CD8-positive, alpha-beta memory T cell (primary cell): ENCODE measurements around the gene GBF1. TPM values are rescaled to one million over a fixed set of nuclear protein-coding genes. Genes with fewer than 3 reads are reported as not detected.

Experiments
- CTCF ChIA-PET: fragments of 350-600 bp; sonication (Branson Sonifier 250); formaldehyde crosslinking; loops from one replicate; lab custom pipeline; 2021; ENCODE audit warnings: antibody characterized with exemption; lab: Charles Lee
- POLR2A ChIA-PET: fragments of 350-600 bp; sonication (Branson Sonifier 250); formaldehyde crosslinking; loops from one replicate; lab custom pipeline; 2021; ENCODE audit warnings: antibody characterized with exemption; lab: Charles Lee
- DNase-seq, 5 donors: peaks; one replicate each; pipeline versions ENCODE4 v3.0.0 to v3.0.0-alpha.2; 2020 to 2022; ENCODE audit warnings: mixed read lengths in 1 of 5
- H3K27ac ChIP-seq: one replicate; pipeline ENCODE4 v1.7.0; 2013; ENCODE audit warnings: low read depth, mild to moderate bottlenecking, low read length, moderate library complexity
- H3K27me3 ChIP-seq: 2 replicates; pipeline ENCODE4 v1.7.0; 2013; ENCODE audit warnings: low read length, mild to moderate bottlenecking; ENCODE audit not compliant: insufficient read depth, poor library complexity, severe bottlenecking
- H3K36me3 ChIP-seq: 2 replicates; pipeline ENCODE4 v1.7.0; 2013; ENCODE audit warnings: mild to moderate bottlenecking, low read length, moderate library complexity; ENCODE audit not compliant: insufficient read depth
- H3K4me1 ChIP-seq: 2 replicates; pipeline ENCODE4 v1.7.0; 2013; ENCODE audit warnings: mild to moderate bottlenecking, low read length, moderate library complexity; ENCODE audit not compliant: insufficient read depth
- H3K4me3 ChIP-seq: 2 replicates; pipeline ENCODE4 v1.7.0; 2013; ENCODE audit warnings: mild to moderate bottlenecking, low read length
- H3K9me3 ChIP-seq: 2 replicates; pipeline ENCODE4 v1.7.0; 2013; ENCODE audit warnings: mild to moderate bottlenecking, low read length
- H3K27ac Mint-ChIP-seq, 8 donors: one replicate each; pipeline ENCODE4 v1.8.0; 2020 to 2021; ENCODE audit warnings: mixed read lengths in 8 of 8, mild to moderate bottlenecking in 6 of 8, inconsistent platforms in 3 of 8, moderate library complexity in 3 of 8
- H3K27me3 Mint-ChIP-seq, 2 donors: one replicate each; pipeline ENCODE4 v1.8.0; 2020 to 2021; ENCODE audit warnings: mixed read lengths in 2 of 2, mild to moderate bottlenecking in 1 of 2, moderate library complexity in 1 of 2
- H3K36me3 Mint-ChIP-seq, 3 donors: one replicate each; pipeline ENCODE4 v1.8.0; 2020 to 2021; ENCODE audit warnings: mixed read lengths in 3 of 3, inconsistent platforms in 1 of 3, mild to moderate bottlenecking in 1 of 3
- H3K4me1 Mint-ChIP-seq, 3 donors: one replicate each; pipeline ENCODE4 v1.8.0; 2020 to 2021; ENCODE audit warnings: mixed read lengths in 3 of 3, inconsistent platforms in 1 of 3, mild to moderate bottlenecking in 1 of 3
- H3K4me3 Mint-ChIP-seq, 7 donors: one replicate each; pipeline ENCODE4 v1.8.0; 2020 to 2021; ENCODE audit warnings: mixed read lengths in 7 of 7, mild to moderate bottlenecking in 6 of 7, moderate library complexity in 4 of 7, inconsistent platforms in 2 of 7
- H3K9me3 Mint-ChIP-seq, 5 donors: one replicate each; pipeline ENCODE4 v1.8.0; 2020 to 2022; ENCODE audit warnings: mixed read lengths in 5 of 5, mild to moderate bottlenecking in 3 of 5, moderate library complexity in 2 of 5, inconsistent platforms in 1 of 5
- polyA plus RNA-seq: library from polyadenylated mRNA; unstranded; fragments of 300-500 nt; fragmentation: Illumina TruSeq; gene quantifications from one replicate; pipeline ENCODE4 v1.2.3, GENCODE V29; 2021
- total RNA-seq, 2 experiments: library from RNA; stranded (reverse); gene quantifications; one replicate each; pipeline ENCODE4 v1.2.3, GENCODE V29; 2021

Gene GBF1
- total and polyA plus RNA-seq, 3 experiments from 2014 or later: 21.6 to 39.2 (median 38.7) TPM

- peaks cover 27 to 51% (median 37%) of the 10 kb centered on the region in 3 donors for H3K4me1 Mint-ChIP-seq
- H3K27ac Mint-ChIP-seq: peak overlapping the region; percentile 47 to 98 (median 85)
Observed at GRCh38 chr10:102431452-102432124, 186.3 kb downstream of the GBF1 start.

More at GRCh38 chr10:102431452-102432124, 186.3 kb downstream of the GBF1 start:
- Histone ChIP-seq H3K4me3 (peak overlapping the region; percentile 75), H3K36me3 (no peaks in the 10 kb centered on the region), H3K9me3 (no peaks in the 10 kb centered on the region), H3K4me1 (peaks cover 43% of the 10 kb centered on the region), H3K27ac (peak overlapping the region; percentile 70), H3K27me3 (no peaks in the 10 kb centered on the region)
- Mint-ChIP-seq H3K9me3 (no peaks in the 10 kb centered on the region), H3K4me3 (peak overlapping the region; percentile 89 to 97 (median 93)), H3K27me3 (peaks cover 0 to 10% of the 10 kb centered on the region in 2 donors), H3K36me3 (peaks cover 0 to 7% (median 0%) of the 10 kb centered on the region in 3 donors)
- ChIA-PET POLR2A (interaction anchor here (0.7 to 3.2 kb wide), 4 partner anchors 10 to 186 kb away, joined by 3 to 45 read pairs (median 22); partner anchors contain the start of genes C10orf95, FBXL15 and GBF1), CTCF (interaction anchor here (1.0 to 4.8 kb wide), 3 partner anchors 8 to 33 kb away, joined by 6 to 20 read pairs (median 16); partner anchors contain the start of gene FBXL15)
- DNase-seq: no peak

Other genes with a start within 250 kb of the GBF1 start
- gene ARMH3, start 189.4 kb upstream of the GBF1 start, total RNA-seq: 10 to 100 TPM; 23.1 to 25.7 TPM
- gene ARMH3, start 189.4 kb upstream of the GBF1 start, polyA plus RNA-seq: 25.1 TPM
- gene HPS6, start 180.2 kb upstream of the GBF1 start, total RNA-seq: 10 to 100 TPM; 25.3 to 27.0 TPM
- 30.4 TPM for gene HPS6, start 180.2 kb upstream of the GBF1 start, polyA plus RNA-seq
- 10 to 100 TPM; 64.3 to 64.8 TPM for gene LDB1, start 125.2 kb upstream of the GBF1 start, total RNA-seq
- 36.0 TPM for gene LDB1, start 125.2 kb upstream of the GBF1 start, polyA plus RNA-seq
- 100 to 1,000 TPM; 105 to 106 TPM for gene PPRC1, start 112.5 kb upstream of the GBF1 start, total RNA-seq
- gene PPRC1, start 112.5 kb upstream of the GBF1 start, polyA plus RNA-seq: 20.7 TPM
- gene NOLC1, start 93.1 kb upstream of the GBF1 start, total RNA-seq: 100 to 1,000 TPM; 304 to 330 TPM
- 76.6 TPM for gene NOLC1, start 93.1 kb upstream of the GBF1 start, polyA plus RNA-seq
- gene ELOVL3, start 19.2 kb upstream of the GBF1 start, total RNA-seq: not detected
- not detected for gene ELOVL3, start 19.2 kb upstream of the GBF1 start, polyA plus RNA-seq
- gene PITX3, start 4.0 kb upstream of the GBF1 start, total RNA-seq: not detected
- gene PITX3, start 4.0 kb upstream of the GBF1 start, polyA plus RNA-seq: not detected
- 100 to 1,000 TPM; 323 to 324 TPM for gene NFKB2, start 150.2 kb downstream of the GBF1 start, total RNA-seq
- gene NFKB2, start 150.2 kb downstream of the GBF1 start, polyA plus RNA-seq: 14.0 TPM
- gene PSD, start 173.3 kb downstream of the GBF1 start, total RNA-seq: 1 to 10 TPM; 2.5 to 3.2 TPM
- 1.9 TPM for gene PSD, start 173.3 kb downstream of the GBF1 start, polyA plus RNA-seq
- 10 to 100 TPM; 13.5 to 16.3 TPM for gene FBXL15, start 175.3 kb downstream of the GBF1 start, total RNA-seq
- 33.4 TPM for gene FBXL15, start 175.3 kb downstream of the GBF1 start, polyA plus RNA-seq
- gene CUEDC2, start 187.0 kb downstream of the GBF1 start, total RNA-seq: 10 to 100 TPM; 62.4 to 64.8 TPM
- 61.7 TPM for gene CUEDC2, start 187.0 kb downstream of the GBF1 start, polyA plus RNA-seq
- under 1 TPM; 0.57 to 0.62 TPM for gene C10orf95, start 206.0 kb downstream of the GBF1 start, total RNA-seq
- 0.70 TPM for gene C10orf95, start 206.0 kb downstream of the GBF1 start, polyA plus RNA-seq